ENCODE results near the gene RYK.

DNA sequence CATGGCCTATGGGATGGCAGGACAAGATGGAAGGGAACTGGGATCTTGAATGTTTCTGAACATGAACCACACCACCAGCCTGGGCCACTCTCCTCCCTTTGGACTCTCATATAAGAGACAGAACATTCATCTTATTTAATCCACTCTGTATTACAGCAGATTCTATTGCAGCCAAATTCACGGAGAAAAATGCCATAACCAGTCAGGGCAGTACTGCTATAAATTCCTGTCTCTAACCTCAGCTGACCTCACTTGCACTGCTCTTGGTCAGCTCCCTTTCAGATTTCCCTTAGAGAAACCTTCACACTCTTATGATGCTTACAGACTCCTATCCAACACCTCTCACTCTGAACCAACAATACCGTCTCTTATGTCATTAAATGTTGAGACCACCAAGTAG is 101.4 kb downstream of the RYK start:
- TF ChIP-seq YY1 (IDR thresholded peaks at IDR 0.05) (no peak), CTCF (IDR thresholded peaks at IDR 0.05; ENCODE audit: low read depth, low read length, missing input control) (no peak), ZBTB33 (IDR thresholded peaks at IDR 0.05) (no peak), HNF4G (IDR thresholded peaks at IDR 0.05) (no peak), GABPA (IDR thresholded peaks at IDR 0.05 in 1 of 2, conservative IDR thresholded peaks at IDR 0.05 in 1 of 2) (no peak), RAD21 (IDR thresholded peaks at IDR 0.05) (no peak), MAX (IDR thresholded peaks at IDR 0.05) (no peak), TAF1 (conservative IDR thresholded peaks at IDR 0.05) (no peak), SP1 (IDR thresholded peaks at IDR 0.05) (no peak), JUND (IDR thresholded peaks at IDR 0.05) (no peak), HNF4A (conservative IDR thresholded peaks at IDR 0.05) (no peak)
- TF ChIP-seq, protein P1, sequence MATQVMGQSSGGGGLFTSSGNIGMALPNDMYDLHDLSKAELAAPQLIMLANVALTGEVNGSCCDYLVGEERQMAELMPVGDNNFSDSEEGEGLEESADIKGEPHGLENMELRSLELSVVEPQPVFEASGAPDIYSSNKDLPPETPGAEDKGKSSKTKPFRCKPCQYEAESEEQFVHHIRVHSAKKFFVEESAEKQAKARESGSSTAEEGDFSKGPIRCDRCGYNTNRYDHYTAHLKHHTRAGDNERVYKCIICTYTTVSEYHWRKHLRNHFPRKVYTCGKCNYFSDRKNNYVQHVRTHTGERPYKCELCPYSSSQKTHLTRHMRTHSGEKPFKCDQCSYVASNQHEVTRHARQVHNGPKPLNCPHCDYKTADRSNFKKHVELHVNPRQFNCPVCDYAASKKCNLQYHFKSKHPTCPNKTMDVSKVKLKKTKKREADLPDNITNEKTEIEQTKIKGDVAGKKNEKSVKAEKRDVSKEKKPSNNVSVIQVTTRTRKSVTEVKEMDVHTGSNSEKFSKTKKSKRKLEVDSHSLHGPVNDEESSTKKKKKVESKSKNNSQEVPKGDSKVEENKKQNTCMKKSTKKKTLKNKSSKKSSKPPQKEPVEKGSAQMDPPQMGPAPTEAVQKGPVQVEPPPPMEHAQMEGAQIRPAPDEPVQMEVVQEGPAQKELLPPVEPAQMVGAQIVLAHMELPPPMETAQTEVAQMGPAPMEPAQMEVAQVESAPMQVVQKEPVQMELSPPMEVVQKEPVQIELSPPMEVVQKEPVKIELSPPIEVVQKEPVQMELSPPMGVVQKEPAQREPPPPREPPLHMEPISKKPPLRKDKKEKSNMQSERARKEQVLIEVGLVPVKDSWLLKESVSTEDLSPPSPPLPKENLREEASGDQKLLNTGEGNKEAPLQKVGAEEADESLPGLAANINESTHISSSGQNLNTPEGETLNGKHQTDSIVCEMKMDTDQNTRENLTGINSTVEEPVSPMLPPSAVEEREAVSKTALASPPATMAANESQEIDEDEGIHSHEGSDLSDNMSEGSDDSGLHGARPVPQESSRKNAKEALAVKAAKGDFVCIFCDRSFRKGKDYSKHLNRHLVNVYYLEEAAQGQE (IDR thresholded peaks at IDR 0.05) = no peak
- TF ChIP-seq, protein P2, sequence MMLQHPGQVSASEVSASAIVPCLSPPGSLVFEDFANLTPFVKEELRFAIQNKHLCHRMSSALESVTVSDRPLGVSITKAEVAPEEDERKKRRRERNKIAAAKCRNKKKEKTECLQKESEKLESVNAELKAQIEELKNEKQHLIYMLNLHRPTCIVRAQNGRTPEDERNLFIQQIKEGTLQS (IDR thresholded peaks at IDR 0.05) = no peak
